Chondrocyte (in vitro differentiated cells): ENCODE data around the gene MBP. TPM values are rescaled to one million over a fixed set of nuclear protein-coding genes. Genes with fewer than 3 reads are reported as not detected.

Experiments used
- DNase-seq: peaks from one replicate; pipeline ENCODE4 v3.0.0; 2021; ENCODE audit warnings: mixed read lengths, low spot score
- H3K27ac Mint-ChIP-seq: one replicate; pipeline ENCODE4 v1.8.0; 2021; ENCODE audit warnings: mild to moderate bottlenecking, moderate library complexity, mixed read lengths; ENCODE audit not compliant: unreplicated experiment
- H3K27me3 Mint-ChIP-seq: 2 replicates; pipeline ENCODE4 v1.8.0; 2021; ENCODE audit warnings: low read depth, mixed read lengths
- H3K36me3 Mint-ChIP-seq: 2 replicates; pipeline ENCODE4 v1.8.0; 2021; ENCODE audit warnings: low read depth, mixed read lengths
- H3K4me1 Mint-ChIP-seq: 2 replicates; pipeline ENCODE4 v1.8.0; 2021; ENCODE audit warnings: low read depth, mild to moderate bottlenecking, mixed read lengths
- H3K4me3 Mint-ChIP-seq: one replicate; pipeline ENCODE4 v1.8.0; 2021; ENCODE audit warnings: mild to moderate bottlenecking, moderate library complexity, mixed read lengths; ENCODE audit not compliant: unreplicated experiment
- H3K9me3 Mint-ChIP-seq: 2 replicates; pipeline ENCODE4 v1.8.0; 2021; ENCODE audit warnings: low read depth, mixed read lengths
- total RNA-seq: library from RNA; stranded (reverse); gene quantifications from 3 replicates; pipeline ENCODE4 v1.2.1, GENCODE V29; 2021
- TF ChIP-seq, protein P1 (sequence below): fragments of 200-600 bp; sonication (generic); IDR thresholded peaks from 2 replicates; pipeline ENCODE4 v1.5.0; 2021; ENCODE audit warnings: antibody characterized with exemption, mild to moderate bottlenecking, moderate library complexity

MBP gene
- total RNA-seq, 1 donor from 2014 or later: 15.9 TPM

DNA sequence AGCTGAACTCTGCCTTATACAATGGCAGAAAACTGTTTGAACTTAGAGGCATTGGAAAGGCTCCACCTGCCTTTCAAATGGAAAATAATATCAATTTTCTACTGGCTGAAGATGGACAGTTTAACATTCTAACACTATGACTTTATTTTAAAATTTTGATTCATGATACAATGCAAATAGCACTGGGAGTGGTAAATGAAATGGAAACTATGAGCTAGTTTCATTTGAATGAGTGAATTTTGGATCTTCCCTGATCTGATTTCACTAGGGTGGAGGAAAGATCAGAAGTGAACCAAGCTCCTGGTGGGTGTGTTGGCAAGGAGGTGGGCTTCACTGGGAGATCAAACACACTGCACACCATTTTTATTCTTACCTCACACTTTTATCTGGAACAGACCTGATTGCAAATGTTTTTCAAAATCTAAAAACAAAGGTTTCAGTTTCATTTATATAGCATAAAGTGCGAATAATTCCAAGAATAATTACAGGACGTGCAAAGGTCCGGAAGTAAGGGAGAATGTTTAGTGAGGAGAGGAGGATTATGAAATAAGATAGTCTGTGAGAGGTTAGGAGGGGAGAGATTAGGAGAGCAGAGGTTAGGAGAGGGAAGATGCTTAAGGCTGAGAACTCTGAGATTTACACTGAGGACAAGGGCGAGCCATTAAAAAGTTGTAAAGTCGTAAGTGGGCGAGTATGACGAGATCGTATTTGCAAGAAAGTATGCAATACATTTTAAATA lies 18.6 kb upstream of the MBP start:
- TF ChIP-seq, protein P1, sequence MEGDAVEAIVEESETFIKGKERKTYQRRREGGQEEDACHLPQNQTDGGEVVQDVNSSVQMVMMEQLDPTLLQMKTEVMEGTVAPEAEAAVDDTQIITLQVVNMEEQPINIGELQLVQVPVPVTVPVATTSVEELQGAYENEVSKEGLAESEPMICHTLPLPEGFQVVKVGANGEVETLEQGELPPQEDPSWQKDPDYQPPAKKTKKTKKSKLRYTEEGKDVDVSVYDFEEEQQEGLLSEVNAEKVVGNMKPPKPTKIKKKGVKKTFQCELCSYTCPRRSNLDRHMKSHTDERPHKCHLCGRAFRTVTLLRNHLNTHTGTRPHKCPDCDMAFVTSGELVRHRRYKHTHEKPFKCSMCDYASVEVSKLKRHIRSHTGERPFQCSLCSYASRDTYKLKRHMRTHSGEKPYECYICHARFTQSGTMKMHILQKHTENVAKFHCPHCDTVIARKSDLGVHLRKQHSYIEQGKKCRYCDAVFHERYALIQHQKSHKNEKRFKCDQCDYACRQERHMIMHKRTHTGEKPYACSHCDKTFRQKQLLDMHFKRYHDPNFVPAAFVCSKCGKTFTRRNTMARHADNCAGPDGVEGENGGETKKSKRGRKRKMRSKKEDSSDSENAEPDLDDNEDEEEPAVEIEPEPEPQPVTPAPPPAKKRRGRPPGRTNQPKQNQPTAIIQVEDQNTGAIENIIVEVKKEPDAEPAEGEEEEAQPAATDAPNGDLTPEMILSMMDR: no peak
- Mint-ChIP-seq H3K27ac (no peak overlapping the region), H3K27me3 (peaks cover 2% of the 10 kb centered on the region), H3K36me3 (no peaks in the 10 kb centered on the region), H3K4me1 (peaks cover 6% of the 10 kb centered on the region), H3K4me3 (no peak overlapping the region), H3K9me3 (no peaks in the 10 kb centered on the region)
- DNase-seq: no peak

DNA sequence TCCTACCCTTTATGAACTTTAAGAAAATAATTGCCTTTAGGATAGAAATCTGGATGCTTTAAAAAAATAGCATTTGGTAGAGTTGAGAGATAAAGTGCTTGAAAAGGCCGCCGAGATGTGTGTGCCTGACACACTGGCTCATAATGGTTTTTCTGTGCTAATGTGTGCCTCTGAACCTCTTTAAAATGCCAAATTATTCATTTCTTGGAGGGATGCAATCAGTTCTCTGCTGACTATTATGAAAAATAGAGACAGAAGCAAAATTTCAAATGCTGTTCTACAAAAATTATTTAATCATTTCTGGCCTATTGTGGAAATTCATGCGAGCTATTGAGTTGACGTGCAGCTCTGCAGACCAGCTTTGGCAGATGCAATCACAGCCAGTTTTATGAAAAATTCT lies 18.0 kb upstream of the MBP start:
- Mint-ChIP-seq H3K36me3 (no peaks in the 10 kb centered on the region), H3K27me3 (peaks cover 2% of the 10 kb centered on the region), H3K4me3 (no peak overlapping the region), H3K9me3 (no peaks in the 10 kb centered on the region), H3K27ac (no peak overlapping the region), H3K4me1 (peaks cover 6% of the 10 kb centered on the region)
- TF ChIP-seq, protein P1: no peak
- no peak for DNase-seq

DNA sequence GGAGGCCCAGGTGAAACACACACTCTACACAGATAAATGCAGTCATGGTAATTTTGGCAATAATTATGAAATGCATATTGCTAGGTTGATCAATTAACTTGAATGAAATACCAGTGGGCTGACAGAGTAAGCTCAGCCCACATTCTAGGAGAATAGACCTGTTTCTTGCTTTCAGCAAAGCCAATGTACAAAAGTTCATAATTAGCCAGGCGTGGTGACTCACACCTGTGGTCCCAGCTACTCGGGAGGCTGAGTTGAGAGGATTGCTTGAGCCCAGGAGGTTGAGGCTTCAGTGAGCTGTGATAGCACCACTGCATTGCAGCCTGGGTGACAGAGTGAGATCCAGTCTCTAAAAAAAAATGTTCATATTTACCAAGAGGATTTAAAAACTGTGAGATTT lies 15.7 kb upstream of the MBP start:
- TF ChIP-seq, protein P1: no peak
- Mint-ChIP-seq H3K27me3 (peaks cover 2% of the 10 kb centered on the region), H3K27ac (no peak overlapping the region), H3K4me3 (no peak overlapping the region), H3K36me3 (no peaks in the 10 kb centered on the region), H3K4me1 (peaks cover 6% of the 10 kb centered on the region), H3K9me3 (peaks cover 4% of the 10 kb centered on the region)
- no peak for DNase-seq

DNA sequence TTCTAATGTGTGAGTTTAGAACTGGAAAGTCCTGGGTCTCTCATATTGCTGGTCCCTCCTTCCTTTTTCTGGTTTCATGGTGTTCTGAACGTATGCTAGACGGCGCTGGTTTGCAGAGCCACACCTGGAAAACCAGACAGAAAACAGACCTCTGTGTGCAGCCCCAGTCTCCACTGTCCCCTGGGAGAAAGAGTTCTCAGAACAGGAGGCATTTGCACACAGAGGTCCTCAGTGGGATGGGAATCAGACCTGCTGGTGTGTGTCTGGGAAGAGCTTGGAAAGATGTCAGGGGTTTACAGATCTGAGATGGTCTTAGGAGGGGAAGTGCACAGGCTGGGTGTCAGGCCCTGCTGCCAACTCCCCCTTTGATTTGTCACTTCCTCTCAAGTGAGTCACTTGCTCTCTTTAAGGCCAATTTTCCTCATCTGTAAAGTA lies 14.9 kb upstream of the MBP start:
- H3K27me3 Mint-ChIP-seq: peaks cover 2% of the 10 kb centered on the region
- peaks cover 9% of the 10 kb centered on the region for H3K9me3 Mint-ChIP-seq
- H3K4me3 Mint-ChIP-seq: no peak overlapping the region
- H3K36me3 Mint-ChIP-seq: peaks cover under 1% of the 10 kb centered on the region
- DNase-seq: no peak
- TF ChIP-seq, protein P1: no peak
- H3K4me1 Mint-ChIP-seq: peaks cover 6% of the 10 kb centered on the region
- no peak overlapping the region for H3K27ac Mint-ChIP-seq

DNA sequence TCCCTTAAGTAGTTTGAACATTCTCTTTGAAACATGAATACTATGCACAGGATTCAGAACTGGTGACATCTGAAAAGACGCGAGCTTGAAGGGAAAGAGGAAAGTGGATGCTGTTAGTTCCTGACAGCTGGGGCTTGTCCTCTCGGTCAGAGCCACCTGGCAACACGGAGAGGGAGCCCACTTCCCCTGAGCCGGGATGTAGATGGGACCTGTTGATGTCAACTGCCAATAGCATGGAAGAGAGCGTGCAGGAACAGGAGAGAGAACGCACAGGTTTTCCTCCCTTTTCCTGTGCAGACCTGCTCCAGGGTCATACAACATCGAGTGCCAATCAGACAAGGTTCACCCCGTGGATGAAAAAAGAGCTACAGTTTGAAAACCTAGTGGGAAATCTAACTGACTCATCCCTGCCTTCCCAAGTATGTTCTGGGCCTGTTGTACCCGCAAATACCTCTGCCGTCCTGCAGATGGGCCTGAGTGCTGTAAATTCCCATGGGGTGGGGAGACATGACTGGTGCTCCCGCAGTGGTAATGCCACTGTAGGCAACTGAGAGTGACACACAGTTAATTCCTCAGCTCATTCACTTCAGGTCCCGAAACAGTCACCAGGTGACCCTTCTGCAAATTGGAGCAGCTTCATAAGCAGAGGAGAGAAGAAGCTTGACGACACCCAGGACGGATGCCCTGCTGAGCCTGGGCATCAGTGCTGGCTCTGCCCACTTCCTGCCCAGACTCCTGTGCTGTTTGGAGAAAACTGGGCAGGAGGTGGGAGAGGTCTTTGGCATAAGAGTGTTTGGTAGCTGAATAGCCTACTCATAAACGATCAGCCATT lies 13.9 kb upstream of the MBP start:
- H3K27ac Mint-ChIP-seq: no peak overlapping the region
- no peak for DNase-seq
- H3K4me3 Mint-ChIP-seq: no peak overlapping the region
- H3K9me3 Mint-ChIP-seq: peaks cover 11% of the 10 kb centered on the region
- TF ChIP-seq, protein P1: no peak
- H3K27me3 Mint-ChIP-seq: peaks cover 2% of the 10 kb centered on the region
- peaks cover 6% of the 10 kb centered on the region for H3K4me1 Mint-ChIP-seq
- peaks cover 2% of the 10 kb centered on the region for H3K36me3 Mint-ChIP-seq
